ENCODE data around the gene MRPL37.

GRCh38 chr1:54174106-54174505 is 25.9 kb upstream of the MRPL37 start:
- TF ChIP-seq, protein P1, sequence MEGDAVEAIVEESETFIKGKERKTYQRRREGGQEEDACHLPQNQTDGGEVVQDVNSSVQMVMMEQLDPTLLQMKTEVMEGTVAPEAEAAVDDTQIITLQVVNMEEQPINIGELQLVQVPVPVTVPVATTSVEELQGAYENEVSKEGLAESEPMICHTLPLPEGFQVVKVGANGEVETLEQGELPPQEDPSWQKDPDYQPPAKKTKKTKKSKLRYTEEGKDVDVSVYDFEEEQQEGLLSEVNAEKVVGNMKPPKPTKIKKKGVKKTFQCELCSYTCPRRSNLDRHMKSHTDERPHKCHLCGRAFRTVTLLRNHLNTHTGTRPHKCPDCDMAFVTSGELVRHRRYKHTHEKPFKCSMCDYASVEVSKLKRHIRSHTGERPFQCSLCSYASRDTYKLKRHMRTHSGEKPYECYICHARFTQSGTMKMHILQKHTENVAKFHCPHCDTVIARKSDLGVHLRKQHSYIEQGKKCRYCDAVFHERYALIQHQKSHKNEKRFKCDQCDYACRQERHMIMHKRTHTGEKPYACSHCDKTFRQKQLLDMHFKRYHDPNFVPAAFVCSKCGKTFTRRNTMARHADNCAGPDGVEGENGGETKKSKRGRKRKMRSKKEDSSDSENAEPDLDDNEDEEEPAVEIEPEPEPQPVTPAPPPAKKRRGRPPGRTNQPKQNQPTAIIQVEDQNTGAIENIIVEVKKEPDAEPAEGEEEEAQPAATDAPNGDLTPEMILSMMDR (conservative IDR thresholded peaks at IDR 0.05 in 1 of 2, IDR thresholded peaks at IDR 0.05 in 1 of 2; ENCODE audit: extremely low read depth in 1 of 2, insufficient read depth in 1 of 2, low read depth in 1 of 2, low read length in 2 of 2) = no peak
- TF ChIP-seq EZH2 (IDR thresholded peaks at IDR 0.05; ENCODE audit: borderline replicate concordance, low read length) = no peak

Measured in mammary epithelial cell (primary cell).